Psoas muscle (tissue), 8 donors: ENCODE measurements around the gene PACS2. TPM values are rescaled to one million over a fixed set of nuclear protein-coding genes. Genes with fewer than 3 reads are reported as not detected.

Source experiments
- ATAC-seq, 4 donors: fragments of 200-7000 bp; cut with Tn5 transposase; one replicate each; pipeline ENCODE4 v1.9.1; 2020; ENCODE audit warnings: moderate library complexity in 3 of 4, mild to moderate bottlenecking in 2 of 4
- DNase-seq, 2 donors: peaks; one replicate each; pipeline ENCODE4 v3.0.0-alpha.2; 2020
- H3K27ac ChIP-seq: fragments of 200-600 bp; one replicate; pipeline ENCODE4 v1.8.0; 2022
- H3K27me3 ChIP-seq, 3 donors: fragments of 200-600 bp in 1 of 3; one replicate each; pipeline versions ENCODE4 v1.6.1 to v1.8.0; 2013 to 2022; ENCODE audit warnings: low read length in 2 of 3, mild to moderate bottlenecking in 2 of 3, moderate library complexity in 1 of 3; ENCODE audit not compliant: insufficient read depth in 3 of 3
- H3K36me3 ChIP-seq, 2 donors: fragments of 200-600 bp in 1 of 2; one replicate each; pipeline versions ENCODE4 v1.6.1 to v1.8.0; 2013 to 2022; ENCODE audit warnings: low read depth in 1 of 2, mild to moderate bottlenecking in 1 of 2, moderate library complexity in 1 of 2; ENCODE audit not compliant: insufficient read depth in 1 of 2
- H3K4me1 ChIP-seq: fragments of 200-600 bp; one replicate; pipeline ENCODE4 v1.8.0; 2022
- H3K4me3 ChIP-seq: fragments of 200-600 bp; one replicate; pipeline ENCODE4 v1.8.0; 2022; ENCODE audit warnings: mild to moderate bottlenecking
- H3K9me3 ChIP-seq: fragments of 200-600 bp; one replicate; pipeline ENCODE4 v1.8.0; 2022
- WGBS, 3 donors: extraction: QIAGEN DNeasy Blood & Tissue Kit; methylation state at CpG; one replicate each; pipeline versions ENCODE4 v1.1.6 to v1.1.7; 2013; 5-methylcytosine and 5-hydroxymethylcytosine counted together
- intact Hi-C, 2 donors: fragments of 100-400 bp; cut with DNase I; formaldehyde crosslinking; loops; one replicate each; pipeline versions ENCODE4 v1.11.0 to v1.14.2; 2022
- polyA plus RNA-seq, 3 donors: library from polyadenylated mRNA; stranded (reverse); fragments of 200-250 nt; gene quantifications; one replicate each; pipeline ENCODE4 v1.2.3, GENCODE V29; 2013
- total RNA-seq, 4 donors: library from RNA; stranded (reverse); fragmentation: NEBNext Ultra II Directional in 2 of 4; extraction: Animal tissue kit (Norgen Biotek cat#: 25700) in 2 of 4; gene quantifications; one replicate each; pipeline versions ENCODE4 v1.2.1 to v1.2.4, GENCODE V29; 2021 to 2023
- TF ChIP-seq, protein P1 (sequence below): fragments of 200-600 bp; IDR thresholded peaks from one replicate; pipeline ENCODE4 v1.8.0; 2022; ENCODE audit warnings: antibody characterized with exemption
- donor health status: healthy with polysubstance abuse.
- donor health status: DM: no; HTN: no; CAD: no; lungs with moderate emphysema.
- donor health status: Bipolar disorder and iron deficiency.
- donor health status: healthy.
- donor health status: DM: yes; HTN: yes; CAD: no.
- donor health status: DM: no; HTN: no; CAD: no.
- donor health status: DM: no; HTN: no; CAD: no.
- donor health status: DM: yes; HTN: yes; CAD: no.

PACS2 gene
- total and polyA plus RNA-seq, 7 donors = 57.1 to 83.1 (median 72.8) TPM

DNA sequence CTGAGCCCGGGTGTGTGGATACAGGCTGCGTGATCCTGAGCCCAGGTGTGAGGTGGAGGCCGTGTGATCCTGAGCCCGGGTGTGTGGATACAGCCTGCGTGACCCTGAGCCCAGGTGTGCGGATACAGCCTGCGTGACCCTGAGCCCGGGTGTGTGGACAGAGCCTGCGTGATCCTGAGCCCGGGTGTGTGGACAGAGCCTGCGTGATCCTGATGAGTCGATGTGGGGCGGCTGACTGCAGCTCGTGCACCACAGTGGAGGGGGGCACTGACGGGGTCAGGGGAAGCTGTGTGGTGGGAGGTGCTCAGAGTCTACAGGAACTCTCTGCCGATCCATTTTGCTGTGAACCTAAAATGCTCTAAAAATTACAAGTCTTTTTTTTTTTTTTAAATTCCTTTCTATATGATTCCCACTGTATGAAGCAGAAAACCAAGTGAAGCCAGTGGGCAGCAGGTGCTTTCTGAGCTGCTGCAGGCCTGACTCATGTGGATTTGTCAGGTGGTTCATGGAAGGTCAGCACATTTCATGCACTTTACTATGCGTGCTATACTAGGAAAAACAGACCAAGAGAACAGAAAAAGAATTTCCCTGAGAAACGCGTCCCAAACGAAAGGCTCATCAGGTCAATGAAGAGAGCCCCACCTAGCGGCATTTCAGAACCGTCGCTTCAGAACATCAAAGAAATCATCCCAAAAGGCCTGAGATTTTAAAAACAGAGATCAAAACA lies 33.0 kb upstream of the PACS2 start:
- no peaks in the 10 kb centered on the region for H3K9me3 ChIP-seq
- peaks cover 0 to 4% of the 10 kb centered on the region in 2 donors for H3K36me3 ChIP-seq
- DNase-seq (no peak), ATAC-seq (peak; percentile 75 to 84 (median 78))
- 65 to 70% (median 66%) methylated on average over 23 of the region's 23 CpGs for WGBS, 3 donors
- no peak overlapping the region for H3K4me3 ChIP-seq
- TF ChIP-seq, protein P1, sequence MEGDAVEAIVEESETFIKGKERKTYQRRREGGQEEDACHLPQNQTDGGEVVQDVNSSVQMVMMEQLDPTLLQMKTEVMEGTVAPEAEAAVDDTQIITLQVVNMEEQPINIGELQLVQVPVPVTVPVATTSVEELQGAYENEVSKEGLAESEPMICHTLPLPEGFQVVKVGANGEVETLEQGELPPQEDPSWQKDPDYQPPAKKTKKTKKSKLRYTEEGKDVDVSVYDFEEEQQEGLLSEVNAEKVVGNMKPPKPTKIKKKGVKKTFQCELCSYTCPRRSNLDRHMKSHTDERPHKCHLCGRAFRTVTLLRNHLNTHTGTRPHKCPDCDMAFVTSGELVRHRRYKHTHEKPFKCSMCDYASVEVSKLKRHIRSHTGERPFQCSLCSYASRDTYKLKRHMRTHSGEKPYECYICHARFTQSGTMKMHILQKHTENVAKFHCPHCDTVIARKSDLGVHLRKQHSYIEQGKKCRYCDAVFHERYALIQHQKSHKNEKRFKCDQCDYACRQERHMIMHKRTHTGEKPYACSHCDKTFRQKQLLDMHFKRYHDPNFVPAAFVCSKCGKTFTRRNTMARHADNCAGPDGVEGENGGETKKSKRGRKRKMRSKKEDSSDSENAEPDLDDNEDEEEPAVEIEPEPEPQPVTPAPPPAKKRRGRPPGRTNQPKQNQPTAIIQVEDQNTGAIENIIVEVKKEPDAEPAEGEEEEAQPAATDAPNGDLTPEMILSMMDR = peak; percentile 69
- intact Hi-C loops = loop anchor here (1.0 to 5.0 kb wide), 3 partner anchors 78 to 191 kb away; no protein-coding TSS in a partner anchor
- peak overlapping the region; percentile 33 for H3K27ac ChIP-seq
- peaks cover 17% of the 10 kb centered on the region for H3K4me1 ChIP-seq
- no peaks in the 10 kb centered on the region for H3K27me3 ChIP-seq

- 77 to 83% (median 81%) methylated on average over 16 of the region's 16 CpGs for WGBS, 3 donors
- ATAC-seq = no peak
- H3K27ac ChIP-seq = peak overlapping the region; percentile 33
- intact Hi-C loops = loop anchor here (2.0 to 5.0 kb wide), 2 partner anchors 80 to 191 kb away; no protein-coding TSS in a partner anchor
- no peaks in the 10 kb centered on the region for H3K27me3 ChIP-seq
- H3K9me3 ChIP-seq = no peaks in the 10 kb centered on the region
- H3K4me1 ChIP-seq = peaks cover 21% of the 10 kb centered on the region
- DNase-seq = no peak
- TF ChIP-seq, protein P1 = no peak
- H3K36me3 ChIP-seq = peaks cover 0 to 4% of the 10 kb centered on the region in 2 donors
- H3K4me3 ChIP-seq = no peak overlapping the region
These were observed 32.3 kb upstream of the PACS2 start for GRCh38 chr14:105282098-105282725.

- H3K27me3 ChIP-seq = no peaks in the 10 kb centered on the region
- intact Hi-C loops = loop anchor here (2.0 to 5.0 kb wide), 2 partner anchors 81 to 192 kb away; no protein-coding TSS in a partner anchor
- DNase-seq = no peak
- ATAC-seq = no peak
- no peak overlapping the region for H3K4me3 ChIP-seq
- peaks cover 20% of the 10 kb centered on the region for H3K4me1 ChIP-seq
- TF ChIP-seq, protein P1 = no peak
- H3K27ac ChIP-seq = no peak overlapping the region
- no peaks in the 10 kb centered on the region for H3K9me3 ChIP-seq
- H3K36me3 ChIP-seq = peaks cover 0 to 4% of the 10 kb centered on the region in 2 donors
- WGBS, 3 donors = 76 to 86% (median 82%) methylated on average over 10 of the region's 10 CpGs
These were observed 31.5 kb upstream of the PACS2 start for GRCh38 chr14:105283028-105283427.

GRCh38 chr14:105283899-105284298 lies 30.6 kb upstream of the PACS2 start:
- TF ChIP-seq, protein P1 = no peak
- WGBS, 3 donors = 66 to 74% (median 70%) methylated on average over 15 of the region's 15 CpGs
- Histone ChIP-seq H3K4me3 (no peak overlapping the region), H3K27me3 (no peaks in the 10 kb centered on the region), H3K4me1 (peaks cover 19% of the 10 kb centered on the region), H3K36me3 (peaks cover 0 to 4% of the 10 kb centered on the region in 2 donors), H3K9me3 (no peaks in the 10 kb centered on the region), H3K27ac (no peak overlapping the region)
- DNase-seq (no peak), ATAC-seq (no peak)
- intact Hi-C loops = loop anchor here (2.0 to 5.0 kb wide), 2 partner anchors 82 to 193 kb away; no protein-coding TSS in a partner anchor
